ENCODE results near the gene POLR2M. TPM values are rescaled to one million over a fixed set of nuclear protein-coding genes. Genes with fewer than 3 reads are reported as not detected.

The POLR2M gene
- total RNA-seq, 6 experiments from 2014 or later = 10.9 to 31.4 (median 19.7) TPM

DNA sequence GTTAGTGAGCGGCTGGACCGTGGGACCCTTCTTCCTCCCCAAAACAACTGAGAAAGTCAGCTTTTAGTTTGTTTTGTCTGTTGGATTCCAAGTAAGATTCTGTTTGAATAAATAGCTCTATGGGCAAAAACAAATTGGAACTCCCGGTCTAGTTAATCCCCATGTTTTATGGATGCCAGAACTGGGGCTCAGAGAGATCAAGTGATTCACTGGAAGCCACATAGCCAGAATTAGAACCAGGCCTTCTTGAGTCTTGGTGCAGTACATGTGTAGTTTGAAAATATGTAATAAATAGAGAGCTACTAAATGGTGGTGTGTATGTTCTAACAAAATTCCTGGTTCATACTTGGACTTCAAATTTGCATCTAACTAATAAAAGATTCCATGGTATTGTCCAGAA, 29.3 kb upstream of the POLR2M start:
- Histone ChIP-seq H3K4me1 (no peaks in the 10 kb centered on the region), H3K36me3 (no peaks in the 10 kb centered on the region), H3K9me3 (no peaks in the 10 kb centered on the region), H3K27ac (no peak overlapping the region), H3K4me3 (no peak overlapping the region), H3K27me3 (no peaks in the 10 kb centered on the region)
- whole genome bisulfite sequencing (ENCODE audit: insufficient coverage, low coverage, low lambda C conversion rate, missing lambda C conversion rate) = 94% methylated on average over 3 of the region's 3 CpGs
- intact Hi-C loops (cut with DNase I) = loop anchor here in 1 of 2 donors (10.0 kb wide), 1 partner anchor 48 kb away; no protein-coding TSS in a partner anchor
- TF ChIP-seq, protein P1, sequence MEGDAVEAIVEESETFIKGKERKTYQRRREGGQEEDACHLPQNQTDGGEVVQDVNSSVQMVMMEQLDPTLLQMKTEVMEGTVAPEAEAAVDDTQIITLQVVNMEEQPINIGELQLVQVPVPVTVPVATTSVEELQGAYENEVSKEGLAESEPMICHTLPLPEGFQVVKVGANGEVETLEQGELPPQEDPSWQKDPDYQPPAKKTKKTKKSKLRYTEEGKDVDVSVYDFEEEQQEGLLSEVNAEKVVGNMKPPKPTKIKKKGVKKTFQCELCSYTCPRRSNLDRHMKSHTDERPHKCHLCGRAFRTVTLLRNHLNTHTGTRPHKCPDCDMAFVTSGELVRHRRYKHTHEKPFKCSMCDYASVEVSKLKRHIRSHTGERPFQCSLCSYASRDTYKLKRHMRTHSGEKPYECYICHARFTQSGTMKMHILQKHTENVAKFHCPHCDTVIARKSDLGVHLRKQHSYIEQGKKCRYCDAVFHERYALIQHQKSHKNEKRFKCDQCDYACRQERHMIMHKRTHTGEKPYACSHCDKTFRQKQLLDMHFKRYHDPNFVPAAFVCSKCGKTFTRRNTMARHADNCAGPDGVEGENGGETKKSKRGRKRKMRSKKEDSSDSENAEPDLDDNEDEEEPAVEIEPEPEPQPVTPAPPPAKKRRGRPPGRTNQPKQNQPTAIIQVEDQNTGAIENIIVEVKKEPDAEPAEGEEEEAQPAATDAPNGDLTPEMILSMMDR (IDR thresholded peaks at IDR 0.05) = no peak
- TF ChIP-seq POLR2A (IDR thresholded peaks at IDR 0.05) = no peak
- DNase-seq (no peak), ATAC-seq (no peak)

DNA sequence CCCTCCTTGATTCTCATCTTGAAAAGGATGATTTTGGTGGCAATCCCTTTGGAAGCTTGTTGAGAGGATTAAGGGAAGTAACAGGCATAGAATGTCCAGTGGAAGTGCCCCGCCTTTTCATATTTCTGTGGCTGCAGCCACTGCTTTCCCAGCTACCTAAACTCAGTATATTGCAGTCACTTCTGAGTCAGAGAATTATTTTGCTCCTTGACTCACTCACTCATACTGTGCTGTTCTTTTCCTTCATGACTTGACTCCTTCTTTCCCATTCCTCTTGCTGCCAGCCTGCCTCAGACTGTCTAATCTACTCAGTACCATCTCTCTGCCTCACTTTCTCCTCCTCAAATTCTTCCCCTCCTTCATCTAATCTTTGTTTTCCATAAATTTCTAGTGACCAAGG, 26.5 kb upstream of the POLR2M start:
- Histone ChIP-seq H3K4me1 (no peaks in the 10 kb centered on the region), H3K27me3 (no peaks in the 10 kb centered on the region), H3K9me3 (no peaks in the 10 kb centered on the region), H3K4me3 (no peak overlapping the region), H3K36me3 (no peaks in the 10 kb centered on the region), H3K27ac (no peak overlapping the region)
- WGBS (ENCODE audit: insufficient coverage, low coverage, low lambda C conversion rate, missing lambda C conversion rate) = 100% methylated on average over 1 of the region's 1 CpG
- TF ChIP-seq, protein P1 (IDR thresholded peaks at IDR 0.05) = no peak
- TF ChIP-seq POLR2A (IDR thresholded peaks at IDR 0.05) = no peak
- DNase-seq (no peak), ATAC-seq (no peak)
- intact Hi-C loops (cut with DNase I) = no loop called here

DNA sequence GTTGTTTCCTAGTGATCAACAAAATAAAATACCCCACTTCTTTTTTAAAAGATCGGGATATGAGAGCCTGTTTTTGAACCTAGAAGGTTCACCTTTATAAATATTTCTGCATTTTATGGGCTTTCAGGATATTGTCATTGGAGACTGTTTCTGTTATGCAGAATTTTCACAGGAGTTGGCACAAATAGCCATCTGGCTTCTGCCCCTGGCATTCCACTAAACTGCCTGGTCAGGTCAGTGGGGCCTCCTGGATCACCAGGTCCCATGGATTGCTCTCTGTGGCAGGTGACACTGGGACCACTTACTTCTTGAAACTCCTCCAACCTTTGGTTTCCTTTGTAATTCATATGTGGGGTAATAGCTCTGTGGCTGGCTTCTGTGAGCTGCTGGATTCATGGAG, 25.5 kb upstream of the POLR2M start:
- intact Hi-C loops (cut with DNase I) = no loop called here
- no peaks in the 10 kb centered on the region for H3K4me1 ChIP-seq
- no peaks in the 10 kb centered on the region for H3K9me3 ChIP-seq
- no peak for TF ChIP-seq POLR2A (IDR thresholded peaks at IDR 0.05)
- TF ChIP-seq, protein P1 (IDR thresholded peaks at IDR 0.05) = no peak
- H3K4me3 ChIP-seq = no peak overlapping the region
- WGBS (ENCODE audit: insufficient coverage, low coverage, low lambda C conversion rate, missing lambda C conversion rate) = 89% methylated on average over 1 of the region's 1 CpG
- DNase-seq (no peak), ATAC-seq (no peak)
- H3K36me3 ChIP-seq = no peaks in the 10 kb centered on the region
- no peaks in the 10 kb centered on the region for H3K27me3 ChIP-seq
- no peak overlapping the region for H3K27ac ChIP-seq

DNA sequence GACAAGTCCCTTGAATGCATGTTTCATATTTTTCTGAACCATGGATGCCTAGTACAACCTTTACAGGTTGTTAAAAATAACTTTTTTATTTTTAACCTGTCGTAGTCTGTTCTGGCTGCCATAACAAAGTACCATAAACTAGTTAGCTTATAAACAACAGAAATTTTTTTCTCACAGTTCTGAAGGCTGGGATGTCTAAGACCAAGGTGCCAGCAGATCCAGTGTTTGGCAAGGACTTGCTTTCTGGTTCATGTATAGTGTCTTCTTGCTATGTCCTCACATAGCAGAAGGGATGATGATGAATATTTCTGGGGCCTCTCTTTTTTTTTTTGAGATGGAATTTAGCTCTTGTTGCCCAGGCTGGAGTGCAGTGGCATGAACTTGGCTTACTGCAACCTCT, 23.0 kb upstream of the POLR2M start:
- no peak overlapping the region for H3K27ac ChIP-seq
- TF ChIP-seq POLR2A (IDR thresholded peaks at IDR 0.05) = no peak
- TF ChIP-seq, protein P1 (IDR thresholded peaks at IDR 0.05) = no peak
- no peaks in the 10 kb centered on the region for H3K9me3 ChIP-seq
- H3K36me3 ChIP-seq = no peaks in the 10 kb centered on the region
- ATAC-seq (no peak), DNase-seq (no peak)
- intact Hi-C loops (cut with DNase I) = no loop called here
- no peaks in the 10 kb centered on the region for H3K27me3 ChIP-seq
- H3K4me3 ChIP-seq = no peak overlapping the region
- H3K4me1 ChIP-seq = no peaks in the 10 kb centered on the region
- 77% methylated on average over 1 of the region's 1 CpG for WGBS (ENCODE audit: insufficient coverage, low coverage, low lambda C conversion rate, missing lambda C conversion rate)
